Right cardiac atrium (tissue), 5 donors: Measurements from ENCODE around the gene NRXN2. TPM values are rescaled to one million over a fixed set of nuclear protein-coding genes. Genes with fewer than 3 reads are reported as not detected.
A peak's percentile ranks its signal among the peaks of the same experiment; 100 is the strongest.

Experiments
- ATAC-seq, 2 donors: fragments of 200-7000 bp; cut with Tn5 transposase; one replicate each; pipeline versions ENCODE4 v1.8.0 to v1.9.1; 2020; ENCODE audit warnings: moderate library complexity in 2 of 2, mild to moderate bottlenecking in 1 of 2
- DNase-seq, 3 donors: peaks; one replicate each; pipeline ENCODE4 v3.0.0-alpha.2; 2020
- H3K27ac ChIP-seq: one replicate; pipeline ENCODE4 v1.5.1; 2013; ENCODE audit warnings: mild to moderate bottlenecking, low read length, control low read depth, moderate library complexity
- H3K27me3 ChIP-seq: one replicate; pipeline ENCODE4 v1.6.1; 2013; ENCODE audit not compliant: control insufficient read depth, insufficient read depth
- H3K4me1 ChIP-seq: one replicate; pipeline ENCODE4 v1.6.1; 2013; ENCODE audit warnings: low read length; ENCODE audit not compliant: control insufficient read depth, insufficient read depth
- H3K4me3 ChIP-seq: one replicate; pipeline ENCODE4 v1.5.1; 2013; ENCODE audit warnings: low read length, control low read depth
- H3K9me3 ChIP-seq: one replicate; pipeline ENCODE4 v1.6.1; 2013; ENCODE audit warnings: low read length; ENCODE audit not compliant: control insufficient read depth
- WGBS: extraction: QIAGEN DNeasy Blood & Tissue Kit; methylation state at CpG from one replicate; pipeline ENCODE4 v1.1.7; 2013; 5-methylcytosine and 5-hydroxymethylcytosine counted together
- intact Hi-C, 4 donors: fragments of 100-400 bp; cut with DNase I; formaldehyde crosslinking; loops; one replicate each; pipeline versions ENCODE4 v1.11.0 to v1.14.0; 2022 to 2023
- polyA plus RNA-seq: library from polyadenylated mRNA; stranded (reverse); fragments of 200-250 nt; gene quantifications from one replicate; pipeline ENCODE4 v1.2.3, GENCODE V29; 2013
- total RNA-seq, 4 donors: library from RNA; stranded (reverse); fragmentation: NEBNext Ultra II Directional; extraction: Animal tissue kit (Norgen Biotek cat#: 25700); gene quantifications; one replicate each; pipeline ENCODE4 v1.2.1, GENCODE V29; 2021
- donor health status: healthy with polysubstance abuse.
- donor health status: DM: no; HTN: yes; CAD: no.
- donor health status: DM: no; HTN: no; CAD: no.
- donor health status: DM: no; HTN: yes; CAD: no; lungs with severe emphysema.
- donor health status: DM: yes; HTN: yes; CAD: no.

Gene NRXN2
- total and polyA plus RNA-seq, 5 donors, result 2.1 to 5.7 (median 2.7) TPM

GRCh38 chr11:64726211-64726641 lies 3.2 kb upstream of the NRXN2 start:
- no peaks in the 10 kb centered on the region for H3K27me3 ChIP-seq
- no peak overlapping the region for H3K27ac ChIP-seq
- WGBS, result 44% methylated on average over 9 of the region's 9 CpGs
- no peaks in the 10 kb centered on the region for H3K4me1 ChIP-seq
- no peaks in the 10 kb centered on the region for H3K9me3 ChIP-seq
- ATAC-seq (no peak), DNase-seq (peak in 2 of 3 donors; percentile 30 to 36)
- intact Hi-C loops, result no loop called here
- H3K4me3 ChIP-seq, result no peak overlapping the region

DNA sequence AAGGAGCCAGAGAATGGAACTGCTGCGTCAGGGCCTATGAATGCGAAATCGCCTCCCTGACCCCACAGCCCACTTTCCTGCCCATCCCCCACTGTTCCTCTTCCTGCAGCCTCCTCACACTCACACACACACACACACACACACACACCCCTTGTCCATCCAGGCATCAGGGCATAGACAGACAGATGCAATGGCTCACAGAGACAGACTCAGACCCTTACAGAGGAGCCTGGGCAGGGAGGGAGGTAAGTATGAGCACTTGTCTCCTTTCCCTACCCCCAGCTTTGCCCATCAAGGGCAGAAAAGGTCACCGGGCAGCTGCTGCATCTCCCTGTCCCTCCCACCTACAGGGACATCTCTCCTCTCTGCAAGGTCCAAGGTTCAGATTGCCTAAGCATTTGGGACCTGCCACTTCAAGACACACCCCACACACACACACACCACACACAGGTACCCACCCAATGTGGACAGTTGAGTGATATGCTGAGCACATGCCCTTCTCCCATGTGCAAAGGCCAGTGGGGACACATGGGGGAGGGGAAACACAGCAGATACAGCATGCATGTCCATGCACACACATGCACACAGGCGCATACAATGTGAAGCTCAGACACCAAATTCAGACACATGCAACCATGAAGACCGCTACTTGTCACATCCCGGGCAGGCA lies 2.0 kb upstream of the NRXN2 start:
- intact Hi-C loops, result loop anchor here in 1 of 4 donors (5.0 kb wide), 1 partner anchor 38 kb away; no protein-coding TSS in a partner anchor
- Histone ChIP-seq H3K4me1 (no peaks in the 10 kb centered on the region), H3K9me3 (no peaks in the 10 kb centered on the region), H3K27me3 (no peaks in the 10 kb centered on the region), H3K4me3 (no peak overlapping the region), H3K27ac (no peak overlapping the region)
- DNase-seq, result peak in 1 of 3 donors; percentile 14
- no peak for ATAC-seq
- 71% methylated on average over 7 of the region's 7 CpGs for WGBS

GRCh38 chr11:64723907-64724862 lies 1.2 kb upstream of the NRXN2 start:
- H3K27me3 ChIP-seq, result no peaks in the 10 kb centered on the region
- intact Hi-C loops, result loop anchor here in 2 of 4 donors (2.0 to 5.0 kb wide), 2 partner anchors 35 to 37 kb away; no protein-coding TSS in a partner anchor
- no peak for ATAC-seq
- H3K4me1 ChIP-seq, result no peaks in the 10 kb centered on the region
- no peaks in the 10 kb centered on the region for H3K9me3 ChIP-seq
- peak in 1 of 3 donors; percentile 26 for DNase-seq
- no peak overlapping the region for H3K27ac ChIP-seq
- WGBS, result 66% methylated on average over 9 of the region's 9 CpGs
- no peak overlapping the region for H3K4me3 ChIP-seq

DNA sequence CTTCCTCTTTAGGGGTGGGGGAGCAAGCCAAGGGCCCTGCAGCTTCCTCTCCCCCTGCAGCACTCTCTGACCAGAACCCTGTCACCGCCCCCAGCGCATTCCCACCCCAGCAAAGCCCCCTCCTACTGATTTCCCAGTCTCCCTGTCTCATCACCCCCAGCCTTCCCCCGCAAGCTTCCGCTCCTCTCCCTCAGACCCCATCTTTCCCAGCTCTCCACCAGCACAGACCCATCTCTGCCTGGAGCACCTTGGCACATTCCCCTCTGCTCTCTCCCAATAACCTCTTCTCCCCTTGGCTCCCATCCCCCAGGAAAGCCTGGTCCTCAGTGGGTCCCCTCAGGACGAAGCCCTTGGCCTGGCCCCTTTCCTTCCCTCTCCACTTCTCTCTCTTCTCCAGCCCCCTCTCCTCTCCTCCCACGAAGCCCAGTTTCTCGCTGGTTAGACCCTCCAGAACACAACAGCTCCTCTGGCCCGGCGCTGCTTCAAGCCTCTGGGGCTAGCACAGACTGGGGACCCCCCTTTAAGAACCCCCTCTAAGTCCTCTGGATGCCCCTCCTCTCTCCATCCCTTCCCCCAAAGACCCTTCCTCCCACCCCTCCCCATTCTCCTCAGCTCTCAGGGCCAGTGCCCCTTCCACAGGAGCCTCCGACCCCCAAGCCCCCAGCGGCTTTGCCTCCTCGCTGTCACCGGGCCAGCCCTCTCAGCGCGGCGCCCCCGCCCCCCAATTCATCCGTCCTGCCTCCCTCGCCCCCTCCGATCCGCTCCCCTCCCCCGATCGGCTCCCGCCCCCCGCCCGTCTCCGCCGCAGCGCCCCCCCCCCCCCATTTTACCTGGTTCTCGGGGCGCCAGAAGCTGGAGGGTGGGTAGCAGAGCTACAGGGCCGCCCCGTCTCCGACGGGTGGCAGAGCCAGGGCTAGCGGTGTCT lies 594 bp downstream of the NRXN2 start:
- 9% methylated on average over 34 of the region's 36 CpGs for WGBS
- Histone ChIP-seq H3K9me3 (no peaks in the 10 kb centered on the region), H3K27me3 (no peaks in the 10 kb centered on the region), H3K4me3 (no peak overlapping the region), H3K27ac (no peak overlapping the region), H3K4me1 (no peaks in the 10 kb centered on the region)
- ATAC-seq (no peak), DNase-seq (peak in 1 of 3 donors; percentile 52)
- intact Hi-C loops, result loop anchor here in 2 of 4 donors (2.0 to 5.0 kb wide), 2 partner anchors 34 to 35 kb away; no protein-coding TSS in a partner anchor

- intact Hi-C loops, result loop anchor here in 1 of 4 donors (5.0 kb wide), 1 partner anchor 34 kb away; no protein-coding TSS in a partner anchor
- Histone ChIP-seq H3K27ac (no peak overlapping the region), H3K27me3 (no peaks in the 10 kb centered on the region), H3K4me3 (no peak overlapping the region), H3K4me1 (no peaks in the 10 kb centered on the region), H3K9me3 (no peaks in the 10 kb centered on the region)
- peak in 1 of 3 donors; percentile 9 for DNase-seq
- 50% methylated on average over 3 of the region's 3 CpGs for WGBS
- no peak for ATAC-seq
Observed at GRCh38 chr11:64721359-64721699, 1.7 kb downstream of the NRXN2 start.

GRCh38 chr11:64720640-64721358 lies 2.2 kb downstream of the NRXN2 start:
- DNase-seq, result peak in 1 of 3 donors; percentile 20
- Histone ChIP-seq H3K4me1 (no peaks in the 10 kb centered on the region), H3K27me3 (no peaks in the 10 kb centered on the region), H3K4me3 (no peak overlapping the region), H3K27ac (no peak overlapping the region), H3K9me3 (no peaks in the 10 kb centered on the region)
- intact Hi-C loops, result loop anchor here in 1 of 4 donors (5.0 kb wide), 1 partner anchor 33 kb away; no protein-coding TSS in a partner anchor
- no peak for ATAC-seq
- WGBS, result 76% methylated on average over 12 of the region's 12 CpGs

DNA sequence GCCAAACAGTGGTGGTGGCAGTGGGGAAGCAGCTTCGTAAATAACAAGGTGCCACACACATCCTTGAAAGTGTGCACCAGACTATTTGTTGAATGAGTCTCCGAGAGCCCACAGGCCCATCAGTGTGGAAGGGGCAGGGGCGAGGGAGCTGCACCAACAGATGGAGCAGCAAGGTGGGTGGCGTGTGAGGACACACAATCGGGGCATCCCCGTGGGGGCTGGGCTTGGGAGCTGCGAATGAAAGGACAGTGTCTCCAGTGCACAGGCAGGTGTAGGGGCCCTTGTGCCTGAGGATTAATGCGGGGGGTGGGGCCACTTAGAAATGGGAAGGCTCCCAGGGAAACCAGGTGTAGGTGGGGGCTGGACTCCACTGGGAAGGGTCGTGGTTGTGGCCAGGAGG lies 2.8 kb downstream of the NRXN2 start:
- intact Hi-C loops, result loop anchor here in 1 of 4 donors (5.0 kb wide), 1 partner anchor 33 kb away; no protein-coding TSS in a partner anchor
- no peaks in the 10 kb centered on the region for H3K4me1 ChIP-seq
- no peak for ATAC-seq
- peak in 1 of 3 donors; percentile 56 for DNase-seq
- WGBS, result 71% methylated on average over 9 of the region's 9 CpGs
- H3K27ac ChIP-seq, result no peak overlapping the region
- H3K9me3 ChIP-seq, result no peaks in the 10 kb centered on the region
- H3K4me3 ChIP-seq, result no peak overlapping the region
- H3K27me3 ChIP-seq, result no peaks in the 10 kb centered on the region

GRCh38 chr11:64719406-64719805 lies 3.6 kb downstream of the NRXN2 start:
- no peaks in the 10 kb centered on the region for H3K9me3 ChIP-seq
- no peaks in the 10 kb centered on the region for H3K4me1 ChIP-seq
- no peak overlapping the region for H3K4me3 ChIP-seq
- ATAC-seq, result no peak
- H3K27me3 ChIP-seq, result no peaks in the 10 kb centered on the region
- intact Hi-C loops, result no loop called here
- WGBS, result 84% methylated on average over 10 of the region's 10 CpGs
- peak in 1 of 3 donors; percentile 21 for DNase-seq
- H3K27ac ChIP-seq, result no peak overlapping the region

DNA sequence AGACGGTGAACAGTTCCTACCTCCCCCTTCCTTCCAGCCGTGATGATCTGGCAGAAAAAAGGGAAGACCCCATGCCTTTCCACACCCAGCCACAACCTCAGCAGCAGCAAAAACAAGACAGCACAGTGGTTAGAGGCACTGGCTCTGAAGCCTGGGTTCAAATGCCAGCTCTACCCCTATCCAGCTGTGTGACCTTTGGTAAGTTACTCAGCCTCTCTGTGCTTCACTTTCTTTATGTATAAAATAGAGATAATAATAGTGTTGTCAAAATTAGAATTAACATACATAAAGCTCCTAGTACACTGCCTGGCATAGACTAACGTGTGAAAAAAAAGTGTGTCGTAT lies 4.2 kb downstream of the NRXN2 start:
- DNase-seq, result no peak
- no peak overlapping the region for H3K27ac ChIP-seq
- H3K4me3 ChIP-seq, result no peak overlapping the region
- ATAC-seq, result no peak
- intact Hi-C loops, result no loop called here
- WGBS, result 52% methylated on average over 4 of the region's 4 CpGs
- H3K27me3 ChIP-seq, result no peaks in the 10 kb centered on the region
- no peaks in the 10 kb centered on the region for H3K9me3 ChIP-seq
- no peaks in the 10 kb centered on the region for H3K4me1 ChIP-seq
